Stimulated activated CD4-positive, alpha-beta T cell treated with anti-CD3 and anti-CD28 coated beads, Interleukin-15, amount 100 ng/mL, for 24 hours (primary cell): ENCODE data around the gene VAMP5.
"Not testable (repeated sequence)": the region's sequence is repeated elsewhere in the genome, so short reads cannot be mapped to it uniquely, and the experiment has no call there.

ENCODE experiments used
- DNase-seq: peaks from one replicate; pipeline ENCODE4 v3.0.0-alpha.2; 2020

Gene VAMP5

DNA sequence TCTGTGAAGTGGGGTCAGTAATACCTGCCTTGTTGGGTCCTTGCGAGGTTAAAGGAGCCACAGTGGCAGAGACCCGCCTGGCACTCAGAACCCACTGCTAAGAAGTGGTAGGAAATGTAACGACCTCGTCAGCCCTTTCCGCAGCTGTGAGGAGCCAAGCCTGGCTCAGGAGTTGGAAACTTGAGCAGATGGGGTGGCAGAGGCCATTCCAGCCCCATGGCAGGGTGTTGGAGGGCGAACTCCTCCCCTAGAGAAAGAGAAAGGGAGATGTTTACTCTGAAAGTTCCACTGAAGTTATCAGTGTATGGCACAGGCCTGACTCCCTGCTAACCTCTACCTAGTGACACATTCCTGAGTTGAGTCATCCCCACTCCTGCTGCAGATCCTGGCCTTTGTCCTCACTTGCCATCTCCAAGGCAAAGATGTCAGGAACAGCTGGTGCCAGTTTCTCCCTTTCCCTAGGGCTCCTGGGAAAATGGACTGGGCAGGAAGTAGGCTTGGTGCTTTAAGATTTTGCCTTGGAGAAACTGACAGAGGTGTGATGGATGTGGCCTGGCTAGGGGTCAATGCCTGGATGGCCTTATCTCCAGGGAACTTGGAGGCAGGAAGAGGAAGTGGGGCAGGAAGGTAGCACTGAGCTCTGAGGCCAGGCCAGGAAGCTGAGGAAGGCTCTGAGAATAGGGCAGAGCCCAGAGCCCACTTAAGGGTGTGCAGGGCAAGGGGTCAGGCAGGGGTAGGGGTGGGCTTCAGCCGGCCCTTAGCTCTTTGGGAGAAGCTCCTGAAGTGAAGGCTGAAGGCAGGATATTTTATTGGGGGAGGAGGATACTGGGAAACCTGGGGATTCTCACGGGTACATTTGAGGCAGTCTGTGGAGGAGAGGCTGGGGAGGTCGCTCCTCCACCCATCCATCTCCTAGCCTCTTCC is 888 bp downstream of the VAMP5 start:
- peak; percentile 44 for DNase-seq

DNA sequence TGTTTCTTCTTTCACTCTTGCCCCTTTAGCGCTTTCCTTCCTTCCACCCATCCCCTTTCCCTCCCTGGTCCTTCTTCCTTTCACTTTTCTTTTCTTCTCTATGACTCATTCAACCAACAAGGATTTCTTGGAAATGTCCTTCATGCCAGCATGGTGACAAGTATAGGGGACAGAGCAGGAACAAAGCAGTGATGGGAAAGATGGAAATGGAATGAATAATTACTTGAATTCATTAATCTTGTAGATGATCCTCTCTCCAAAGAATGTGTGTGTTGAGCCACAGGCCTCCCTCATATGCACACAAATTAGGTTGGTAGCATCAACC is 1.5 kb downstream of the VAMP5 start:
- no peak for DNase-seq

DNA sequence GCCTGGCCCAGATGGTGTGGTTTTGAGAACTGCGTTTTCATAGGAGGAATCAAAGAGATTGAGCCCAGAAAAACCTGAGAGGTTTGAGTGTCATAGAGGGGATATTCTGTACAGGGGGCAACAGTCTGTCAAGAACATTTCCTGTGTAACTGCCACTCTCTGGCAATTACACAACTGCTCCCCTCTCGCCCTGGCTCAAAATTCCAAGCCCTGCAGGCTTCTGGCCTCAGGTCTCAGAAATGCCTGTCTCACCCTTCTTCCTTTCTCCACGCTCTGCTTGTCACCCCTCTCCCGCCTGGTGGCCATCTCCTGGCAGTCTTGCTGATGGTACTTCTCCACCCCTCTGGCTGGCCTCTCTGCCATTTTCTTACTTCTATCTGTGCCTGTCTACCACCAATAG is 4.0 kb downstream of the VAMP5 start:
- no peak for DNase-seq

DNA sequence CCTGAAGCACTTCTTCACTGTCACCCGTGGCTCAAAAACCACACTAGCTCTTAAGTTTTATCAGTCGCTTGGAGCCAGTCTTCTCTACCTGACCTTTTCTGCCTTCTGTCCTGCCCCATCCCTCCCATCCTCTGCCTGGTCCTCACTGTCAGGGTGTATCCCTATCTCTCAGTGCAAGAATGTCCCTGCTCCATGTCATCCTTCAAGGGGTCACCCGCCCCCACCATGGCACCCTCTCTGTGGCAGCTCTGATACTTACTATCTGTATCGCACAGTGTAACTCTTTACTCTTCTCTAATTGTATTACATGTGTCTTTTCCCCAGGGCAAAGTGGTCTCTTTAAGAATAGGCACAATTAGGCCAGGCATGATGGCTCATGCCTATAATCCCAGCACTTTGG is 4.4 kb downstream of the VAMP5 start:
- no peak for DNase-seq

DNA sequence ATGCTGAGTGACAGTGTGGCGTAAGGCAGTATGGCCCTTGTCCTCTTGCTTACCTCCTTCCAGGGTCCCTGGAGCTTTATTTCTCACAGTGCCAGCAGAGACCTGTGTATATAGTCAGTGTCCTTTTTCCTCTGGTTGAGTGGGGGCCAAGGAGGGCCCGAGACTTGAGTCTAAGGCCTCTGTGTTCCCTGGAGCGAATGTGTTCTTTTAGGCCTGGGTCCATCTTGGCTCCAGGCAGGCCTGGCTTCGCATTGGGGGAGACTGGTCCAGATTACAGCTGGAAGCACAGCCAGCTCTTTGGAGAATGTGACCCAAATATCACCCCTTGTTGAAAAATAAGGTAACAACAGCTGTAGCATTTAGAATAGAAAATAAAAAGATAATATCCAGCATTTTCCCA is 5.0 kb downstream of the VAMP5 start:
- DNase-seq = no peak

DNA sequence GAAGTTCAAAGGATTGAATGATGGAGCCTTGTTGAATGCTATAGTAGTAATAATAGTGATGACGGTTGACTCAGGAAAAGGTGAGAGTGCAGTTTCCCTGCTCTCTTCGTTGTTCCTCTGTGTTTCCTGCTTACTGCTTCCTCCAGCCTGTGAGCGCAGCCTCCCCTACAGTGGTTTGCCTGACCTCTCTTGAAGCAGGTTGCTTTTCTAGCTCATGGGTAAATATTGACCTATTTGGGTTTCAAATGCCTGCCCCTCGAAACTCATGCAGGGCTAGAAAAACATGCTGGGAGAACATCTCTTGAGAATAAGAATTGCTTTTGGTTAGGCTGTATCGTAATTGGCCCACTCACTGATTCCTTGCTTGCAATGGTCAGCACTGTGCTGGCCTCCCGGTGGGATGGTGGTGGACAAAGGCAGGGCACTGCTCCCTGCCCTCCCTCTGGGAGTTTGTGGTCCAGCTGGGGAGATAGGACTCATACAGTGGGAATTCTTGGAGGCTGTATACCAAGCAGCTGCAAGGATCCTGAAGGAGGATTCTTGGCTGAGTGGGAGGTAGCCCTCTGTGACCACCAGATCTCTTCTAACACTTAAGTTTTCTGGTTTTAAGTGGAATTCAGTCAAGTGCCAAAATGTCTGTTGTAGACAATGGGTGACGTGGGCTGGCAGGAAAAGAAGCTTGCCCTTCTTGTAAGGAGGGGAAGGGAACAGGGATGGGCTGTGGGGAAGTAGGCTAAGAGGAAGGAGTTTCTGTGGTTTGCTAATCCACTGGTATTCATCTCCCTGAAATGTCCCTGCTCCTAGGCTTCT is 6.0 kb downstream of the VAMP5 start:
- no peak for DNase-seq

DNA sequence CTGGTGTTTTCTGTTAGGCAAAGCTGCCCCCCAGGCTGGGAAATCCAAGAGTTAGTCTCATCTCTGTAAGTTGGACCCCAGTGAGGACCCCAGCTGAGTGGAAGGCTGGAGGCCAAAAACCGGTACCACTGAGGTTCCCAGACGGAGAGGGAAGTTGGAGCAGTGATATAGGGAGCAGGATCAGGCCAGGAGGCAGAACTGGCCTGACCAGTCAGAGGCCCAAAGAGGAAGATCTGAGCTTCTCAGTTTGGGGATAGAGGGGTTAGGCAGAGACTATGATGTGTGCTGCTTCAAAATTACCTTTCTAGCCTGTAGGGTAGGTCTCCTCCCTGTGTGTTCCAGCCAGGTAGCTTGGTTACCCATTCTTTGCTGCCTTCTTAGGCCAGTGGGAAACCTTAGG is 6.7 kb downstream of the VAMP5 start:
- no peak for DNase-seq

DNA sequence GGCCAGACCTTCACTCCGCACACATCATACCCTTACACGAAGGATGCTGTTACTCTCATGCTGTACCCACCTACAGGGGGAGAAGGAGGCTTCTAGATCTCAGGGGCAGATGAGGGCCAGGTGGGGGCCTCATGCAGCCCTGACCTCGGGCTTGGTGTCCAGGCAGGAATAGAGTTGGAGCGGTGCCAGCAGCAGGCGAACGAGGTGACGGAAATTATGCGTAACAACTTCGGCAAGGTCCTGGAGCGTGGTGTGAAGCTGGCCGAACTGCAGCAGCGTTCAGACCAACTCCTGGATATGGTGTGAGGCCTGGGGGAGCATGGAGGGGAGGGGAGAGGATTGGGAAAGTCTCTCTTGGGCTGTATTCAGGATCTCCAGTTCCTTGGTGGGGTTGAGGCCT is 7.3 kb downstream of the VAMP5 start:
- no peak for DNase-seq

DNA sequence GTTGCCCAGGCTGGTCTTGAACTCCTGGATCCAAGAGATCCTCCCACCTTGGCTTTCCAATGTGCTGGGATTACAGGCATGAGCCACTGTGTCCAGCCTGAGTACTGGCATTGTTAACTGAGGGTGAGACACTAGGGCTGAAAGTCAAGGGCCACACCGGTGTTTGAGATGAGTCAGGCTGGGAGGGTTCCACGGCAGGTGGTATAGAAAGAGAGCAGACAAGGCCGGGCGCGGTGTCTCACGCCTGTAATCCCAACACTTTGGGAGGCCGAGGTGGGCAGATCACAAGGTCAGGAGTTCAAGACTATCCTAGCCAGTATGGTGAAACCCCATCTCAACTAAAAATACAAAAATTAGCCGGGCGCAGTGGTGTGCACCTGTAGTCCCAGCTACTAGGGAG is 8.1 kb downstream of the VAMP5 start:
- not testable (repeated sequence) for DNase-seq

DNA sequence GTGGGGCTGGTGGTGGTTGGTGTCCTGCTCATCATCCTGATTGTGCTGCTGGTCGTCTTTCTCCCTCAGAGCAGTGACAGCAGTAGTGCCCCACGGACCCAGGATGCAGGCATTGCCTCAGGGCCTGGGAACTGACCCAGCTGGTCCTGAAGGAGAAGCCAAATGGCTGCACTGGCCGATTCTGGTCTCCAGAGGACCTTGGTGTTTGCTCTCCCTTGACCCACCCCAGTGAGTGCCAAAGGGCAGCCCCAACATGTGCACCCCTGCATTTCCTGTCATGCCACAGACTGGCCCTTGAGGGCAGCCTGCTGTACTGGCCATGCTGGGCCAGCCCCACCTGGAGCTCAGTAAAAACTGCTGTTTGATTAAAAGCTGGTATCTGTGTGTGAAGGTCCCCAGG is 8.8 kb downstream of the VAMP5 start:
- no peak for DNase-seq

DNA sequence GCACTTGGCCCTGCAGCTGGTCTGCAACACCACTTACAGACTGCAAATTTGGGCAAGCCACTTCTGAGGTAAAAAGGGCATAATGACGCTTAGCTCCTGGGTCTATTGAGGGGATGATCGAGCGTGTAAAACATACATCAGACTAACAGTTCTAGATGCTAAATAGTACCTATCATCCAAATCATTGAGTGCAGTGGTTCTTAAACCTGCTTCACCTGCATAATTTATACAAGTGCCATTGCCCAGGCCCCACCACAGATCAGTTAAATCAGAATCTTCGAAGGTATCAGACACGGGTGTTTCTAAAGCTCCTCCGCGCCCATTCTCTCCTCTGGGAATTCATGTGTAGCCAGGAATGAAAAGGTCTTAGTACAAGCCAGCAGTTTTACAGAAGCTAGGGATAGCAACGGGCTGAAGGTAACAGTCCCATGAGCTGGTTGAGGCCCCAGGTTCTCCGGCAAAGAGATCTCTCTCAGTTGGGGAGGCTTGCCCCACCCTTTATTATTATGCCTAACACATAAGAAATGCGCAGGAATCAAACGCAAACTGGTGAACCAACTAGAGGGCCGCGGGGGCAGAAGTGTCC is 10.6 kb downstream of the VAMP5 start:
- no peak for DNase-seq

DNA sequence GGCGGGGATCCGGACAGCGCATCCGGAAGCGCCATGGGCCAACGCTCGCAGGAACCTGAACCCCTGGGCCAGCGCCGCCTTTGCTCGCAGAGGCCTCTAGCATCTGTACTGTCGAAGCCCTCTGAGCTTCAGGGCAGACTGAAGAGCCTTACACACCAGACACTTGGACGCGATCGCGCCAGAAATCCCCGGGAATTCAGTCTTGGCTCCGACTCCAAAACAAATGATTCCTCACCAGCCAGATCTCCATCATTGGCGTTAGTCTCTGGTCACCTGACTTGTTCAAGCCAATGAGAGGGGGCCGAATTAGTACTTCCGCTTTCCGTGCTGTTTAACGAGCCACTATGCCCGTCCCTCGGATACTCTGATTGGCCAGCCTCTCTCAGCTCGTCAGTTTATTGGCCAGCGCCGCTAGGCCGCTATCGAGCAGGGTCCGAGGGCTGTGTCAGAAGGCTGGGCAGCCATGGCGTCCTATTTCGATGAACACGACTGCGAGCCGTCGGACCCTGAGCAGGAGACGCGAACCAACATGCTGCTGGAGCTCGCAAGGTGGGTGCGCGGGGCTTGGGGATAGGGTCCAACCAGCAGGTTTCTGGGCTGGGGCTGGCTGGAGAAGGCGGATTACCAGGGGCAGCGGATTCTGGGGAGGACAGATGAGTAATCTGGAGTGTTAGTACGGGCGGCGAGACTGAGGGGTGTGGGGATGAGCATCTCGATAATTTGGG is 11.2 kb downstream of the VAMP5 start, which contains the start of gene RNF181:
TSS of gene RNF181 (plus strand) at position 445 of the 725 bp plus-strand sequence. CDS start at position 464, 19 bp downstream.
- peak; percentile 93 for DNase-seq

DNA sequence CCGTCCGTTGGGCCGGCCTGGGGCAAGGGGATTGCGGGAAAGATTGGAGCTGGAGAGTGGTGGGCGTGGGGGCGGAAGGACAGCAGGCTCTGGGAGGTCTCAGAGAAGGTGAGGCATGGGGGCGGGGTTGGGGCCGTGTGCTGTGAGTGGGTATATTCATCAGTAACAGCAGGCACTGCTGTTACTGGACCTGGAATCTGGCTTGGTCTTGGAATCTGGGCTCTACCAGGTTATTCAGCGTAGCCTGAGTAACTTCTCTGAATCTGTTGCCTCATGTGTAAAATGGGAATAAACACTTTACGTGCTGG is 11.7 kb downstream of the VAMP5 start:
- peak; percentile 55 for DNase-seq

DNA sequence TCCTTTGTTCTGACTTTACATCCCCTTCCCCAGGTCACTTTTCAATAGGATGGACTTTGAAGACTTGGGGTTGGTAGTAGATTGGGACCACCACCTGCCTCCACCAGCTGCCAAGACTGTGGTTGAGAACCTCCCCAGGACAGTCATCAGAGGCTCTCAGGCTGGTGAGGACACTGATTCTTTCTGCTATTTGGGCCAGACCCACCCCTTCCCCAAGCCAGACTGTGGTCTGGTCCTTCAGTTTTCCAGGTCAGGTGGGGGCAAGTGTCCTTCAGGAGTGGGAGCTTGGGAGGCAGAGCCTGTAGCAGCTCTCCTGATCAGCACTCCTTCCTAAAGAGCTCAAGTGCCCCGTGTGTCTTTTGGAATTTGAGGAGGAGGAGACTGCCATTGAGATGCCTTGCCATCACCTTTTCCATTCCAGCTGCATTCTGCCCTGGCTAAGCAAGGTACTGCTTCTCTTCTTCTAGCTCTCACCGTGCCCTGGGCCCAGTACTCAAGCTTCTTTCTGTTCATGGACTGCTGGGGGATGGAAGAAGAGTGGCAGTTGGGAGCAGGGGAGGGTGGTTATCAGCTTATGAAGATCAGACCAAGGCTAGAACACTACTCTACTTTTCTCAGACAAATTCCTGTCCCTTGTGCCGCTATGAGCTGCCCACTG is 12.4 kb downstream of the VAMP5 start:
- no peak for DNase-seq

DNA sequence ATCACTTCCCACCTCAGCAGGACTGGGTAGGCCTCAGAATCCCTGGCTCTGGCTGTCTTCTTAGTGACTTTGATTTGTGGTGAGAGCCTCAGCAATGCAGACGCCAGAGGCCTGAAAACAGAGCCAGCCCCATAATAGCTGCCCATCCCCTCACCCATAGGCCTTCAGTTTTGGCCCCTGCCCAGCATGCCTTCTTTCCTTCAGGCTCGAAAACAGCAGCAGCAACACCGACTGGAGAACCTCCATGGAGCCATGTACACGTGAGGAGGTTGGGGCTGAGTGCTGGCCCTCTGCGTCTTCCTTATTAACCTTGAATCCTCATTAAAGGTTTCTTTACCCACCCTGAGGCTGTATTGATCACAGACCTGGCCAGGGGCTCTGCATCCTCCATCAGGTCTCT is 13.0 kb downstream of the VAMP5 start:
- no peak for DNase-seq

DNA sequence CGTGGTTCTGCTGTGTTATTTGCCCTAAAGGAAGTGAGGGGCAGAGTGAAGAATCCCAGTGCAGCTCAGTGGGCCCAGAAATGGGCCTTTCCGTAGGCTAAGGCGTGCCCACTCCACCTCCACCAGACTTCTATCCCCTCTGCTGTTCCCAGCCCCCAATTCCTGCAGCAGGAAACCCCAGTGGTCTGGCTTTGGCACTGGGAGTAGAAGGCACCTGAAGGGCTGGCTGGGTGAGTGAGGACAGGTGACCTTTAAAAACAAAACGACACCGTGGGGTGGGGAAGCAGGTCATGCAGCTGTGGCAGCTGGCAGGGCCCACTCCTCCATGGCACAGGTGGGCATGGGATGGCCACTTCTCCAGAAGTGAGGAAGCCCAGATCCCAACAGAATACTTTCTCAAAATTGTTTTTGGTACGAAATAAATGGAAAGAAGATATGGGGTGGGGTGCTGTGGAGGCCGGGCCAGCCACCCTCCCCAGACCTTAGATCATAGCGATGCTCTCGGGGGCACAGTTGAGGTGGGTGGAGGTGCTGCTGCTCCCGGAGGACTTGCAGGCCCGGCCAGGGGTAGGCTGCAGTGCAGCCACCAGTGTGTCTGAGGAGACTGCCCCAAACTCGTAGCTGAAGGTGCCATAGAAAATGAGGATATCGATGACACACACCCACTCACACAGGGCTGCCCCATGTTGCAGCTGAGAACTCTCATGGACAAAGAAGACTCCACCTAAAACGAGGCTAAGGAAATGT is 14.5 kb downstream of the VAMP5 start:
- no peak for DNase-seq

DNA sequence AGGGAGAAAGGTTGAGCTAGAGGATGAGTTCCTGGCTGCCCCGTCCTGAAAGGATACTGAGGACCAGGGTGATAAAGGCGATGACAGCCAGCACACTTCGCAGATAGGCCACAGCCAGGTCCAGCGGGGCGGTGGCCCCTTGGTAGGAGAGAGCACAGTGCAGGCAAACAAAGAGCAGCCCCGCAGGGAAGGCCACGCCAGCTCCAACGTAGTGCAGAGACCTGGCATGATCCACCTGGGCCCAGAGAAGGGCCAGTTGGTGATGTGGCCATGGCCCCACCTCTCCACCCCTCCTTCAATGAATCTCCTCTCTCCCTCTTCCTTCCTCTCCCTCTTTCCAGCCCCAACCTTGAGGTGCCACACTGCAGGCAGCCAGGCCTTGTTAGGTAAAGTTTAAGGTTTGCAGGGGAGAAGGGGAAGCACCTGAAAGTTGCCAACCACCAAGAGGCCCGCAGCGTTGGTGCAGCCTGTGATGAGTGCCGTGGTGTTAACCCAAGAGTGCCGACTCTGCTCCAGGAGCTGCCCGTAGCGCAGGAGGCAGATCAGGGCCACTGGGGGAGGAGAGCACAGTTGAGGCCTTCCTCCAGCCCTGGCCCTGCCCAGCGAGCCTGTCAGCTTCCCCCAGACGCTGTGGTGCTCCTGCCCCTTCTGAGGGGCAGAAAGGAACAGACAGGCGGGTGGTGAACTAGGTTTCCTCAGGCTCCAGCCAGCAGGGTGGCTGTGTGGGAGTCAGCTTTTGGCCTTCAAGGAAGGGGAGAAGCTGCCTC is 15.4 kb downstream of the VAMP5 start:
- DNase-seq = no peak

DNA sequence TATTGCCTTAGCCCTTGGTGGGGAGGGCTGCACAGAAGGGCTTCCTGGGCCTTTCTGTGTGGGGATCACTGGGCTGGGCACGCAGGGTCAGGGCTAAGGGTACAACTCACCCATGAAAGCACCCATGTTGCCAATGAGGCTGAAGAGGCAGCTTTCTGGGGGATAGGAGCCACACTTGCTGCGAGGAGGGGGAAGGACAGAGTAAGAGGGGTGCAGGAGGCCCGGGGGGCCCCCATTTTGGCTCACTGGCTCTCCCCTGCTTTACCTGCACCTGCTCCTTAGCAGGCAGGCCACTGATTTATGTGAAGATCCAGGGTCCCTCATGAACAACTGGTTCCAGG is 16.0 kb downstream of the VAMP5 start:
- no peak for DNase-seq

DNA sequence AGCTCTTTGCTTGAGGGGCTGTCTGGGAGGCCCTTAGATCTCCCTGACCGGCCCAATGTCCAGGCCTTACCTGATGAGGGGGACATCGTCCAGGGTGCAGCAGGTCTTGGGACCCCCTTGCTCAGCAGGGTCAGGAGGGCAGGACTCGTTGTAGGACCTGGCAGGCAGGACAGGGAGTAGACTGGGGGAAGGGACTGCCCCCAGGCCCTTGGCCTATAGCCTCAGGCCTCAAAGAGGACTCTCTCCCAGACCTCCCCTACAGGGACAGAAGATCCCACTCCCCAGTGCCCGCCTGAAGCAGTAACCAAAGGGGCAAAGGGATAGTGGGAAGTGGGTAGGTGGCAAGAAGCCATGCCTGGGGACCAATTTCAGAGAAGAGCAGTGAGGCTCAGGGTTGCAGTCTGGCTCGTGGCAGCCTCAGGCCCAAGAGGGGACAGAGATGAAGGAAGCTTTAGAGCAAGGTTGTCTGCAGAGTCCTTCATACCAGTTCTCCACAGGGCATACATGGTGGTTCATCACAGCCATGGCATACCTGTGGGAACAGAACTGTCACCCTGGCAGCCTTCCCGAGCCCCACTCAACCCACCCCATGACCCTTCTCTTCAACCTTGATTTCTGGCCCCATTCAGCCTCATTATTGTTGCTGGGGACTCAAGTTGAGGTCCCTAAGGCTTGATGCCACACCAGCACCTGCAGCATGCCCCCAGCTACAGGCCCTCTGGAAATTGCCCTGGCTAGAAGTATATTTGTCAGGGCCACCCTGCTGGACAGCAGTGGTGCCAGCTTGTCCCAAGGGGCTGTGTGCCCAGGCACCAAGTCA is 16.9 kb downstream of the VAMP5 start:
- DNase-seq = no peak

DNA sequence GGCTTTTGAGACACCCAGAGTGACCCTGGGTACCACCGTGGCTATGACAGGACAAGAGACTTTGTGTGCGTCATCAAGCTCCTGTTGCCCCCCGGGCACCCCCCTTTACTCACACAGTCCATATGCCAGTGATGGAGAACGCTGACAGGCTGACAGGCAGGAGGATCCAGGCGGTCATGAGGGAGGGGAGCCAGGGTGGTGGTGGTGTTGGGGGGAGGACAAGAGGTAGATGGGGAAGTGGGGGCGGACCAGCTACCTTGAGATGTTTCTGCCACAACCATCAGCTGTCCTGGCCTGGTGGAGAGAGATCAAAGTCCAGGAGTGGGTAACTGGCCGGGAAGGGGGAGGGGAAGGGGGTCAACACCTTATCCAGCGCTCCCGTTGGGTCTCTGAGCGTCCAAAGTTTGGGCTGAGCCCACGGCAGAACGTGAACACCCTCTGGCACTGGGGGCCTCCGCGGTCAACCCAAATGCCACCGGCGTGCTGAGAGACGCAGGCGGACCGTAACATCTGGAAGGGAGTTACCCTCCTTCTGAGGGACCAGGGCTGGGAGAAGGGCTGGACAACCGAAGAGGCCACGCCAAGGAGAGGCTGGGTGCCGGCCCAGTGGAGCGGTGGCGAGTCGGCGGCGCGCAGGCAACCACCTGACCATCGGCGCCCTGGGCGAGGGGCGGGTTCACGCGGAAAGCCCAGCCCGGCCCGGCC is 17.7 kb downstream of the VAMP5 start:
- DNase-seq = no peak
